PC-9 (cell line): ENCODE data around the gene MGAT5.

ENCODE experiments used
- EZH2 ChIP-seq: fragments of 200-600 bp; sonication (generic); IDR thresholded peaks from 2 replicates; pipeline ENCODE4 v1.8.0; 2017; ENCODE audit warnings: antibody characterized with exemption, low read depth
- TF ChIP-seq, protein P1 (sequence below): fragments of 200-600 bp; sonication (generic); conservative IDR thresholded peaks from 2 replicates; pipeline ENCODE4 v1.6.1; 2017; ENCODE audit warnings: mixed run types, antibody characterized with exemption, mild to moderate bottlenecking, moderate library complexity

GRCh38 chr2:134401789-134402188, 147.9 kb downstream of the MGAT5 start:
- TF ChIP-seq, protein P1, sequence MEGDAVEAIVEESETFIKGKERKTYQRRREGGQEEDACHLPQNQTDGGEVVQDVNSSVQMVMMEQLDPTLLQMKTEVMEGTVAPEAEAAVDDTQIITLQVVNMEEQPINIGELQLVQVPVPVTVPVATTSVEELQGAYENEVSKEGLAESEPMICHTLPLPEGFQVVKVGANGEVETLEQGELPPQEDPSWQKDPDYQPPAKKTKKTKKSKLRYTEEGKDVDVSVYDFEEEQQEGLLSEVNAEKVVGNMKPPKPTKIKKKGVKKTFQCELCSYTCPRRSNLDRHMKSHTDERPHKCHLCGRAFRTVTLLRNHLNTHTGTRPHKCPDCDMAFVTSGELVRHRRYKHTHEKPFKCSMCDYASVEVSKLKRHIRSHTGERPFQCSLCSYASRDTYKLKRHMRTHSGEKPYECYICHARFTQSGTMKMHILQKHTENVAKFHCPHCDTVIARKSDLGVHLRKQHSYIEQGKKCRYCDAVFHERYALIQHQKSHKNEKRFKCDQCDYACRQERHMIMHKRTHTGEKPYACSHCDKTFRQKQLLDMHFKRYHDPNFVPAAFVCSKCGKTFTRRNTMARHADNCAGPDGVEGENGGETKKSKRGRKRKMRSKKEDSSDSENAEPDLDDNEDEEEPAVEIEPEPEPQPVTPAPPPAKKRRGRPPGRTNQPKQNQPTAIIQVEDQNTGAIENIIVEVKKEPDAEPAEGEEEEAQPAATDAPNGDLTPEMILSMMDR = no peak
- TF ChIP-seq EZH2 = no peak
